HepG2 (cell line): Measurements from ENCODE around the gene PPP1R9B. TPM values are rescaled to one million over a fixed set of nuclear protein-coding genes. Genes with fewer than 3 reads are reported as not detected.

Source experiments
- AGO1 ChIP-seq: fragments of 200-400 bp; formaldehyde crosslinking; IDR thresholded peaks from 2 replicates; pipeline ENCODE4 v1.6.1; 2017; ENCODE audit warnings: mild to moderate bottlenecking, low read depth, low read length, moderate library complexity; ENCODE audit not compliant: poor library complexity, severe bottlenecking
- ARNT2 ChIP-seq: sonication (generic); formaldehyde crosslinking; IDR thresholded peaks from 2 replicates; pipeline ENCODE4 v1.8.0; 2022; ENCODE audit warnings: mild to moderate bottlenecking, low read depth, missing genetic modification reagents, moderate library complexity
- GABPB1 ChIP-seq: IDR thresholded peaks from 2 replicates; pipeline ENCODE4 v1.6.1; 2016; ENCODE audit warnings: mild to moderate bottlenecking, missing genetic modification reagents, moderate library complexity, missing compliant biosample characterization
- MYC ChIP-seq: sonication (generic); formaldehyde crosslinking; IDR thresholded peaks from 2 replicates; pipeline ENCODE4 v1.9.0; 2021; ENCODE audit warnings: missing genetic modification reagents, borderline replicate concordance
- MYNN ChIP-seq: sonication (generic); formaldehyde crosslinking; IDR thresholded peaks from 2 replicates; pipeline ENCODE4 v1.4.0; 2020; ENCODE audit warnings: mild to moderate bottlenecking, low read depth, missing genetic modification reagents
- STAT5B ChIP-seq: sonication (generic); formaldehyde crosslinking; IDR thresholded peaks from 2 replicates; pipeline ENCODE4 v1.4.0; 2020; ENCODE audit warnings: missing genetic modification reagents
- ZFP62 ChIP-seq: sonication (generic); formaldehyde crosslinking; IDR thresholded peaks from 2 replicates; pipeline ENCODE4 v1.4.0; 2020; ENCODE audit warnings: missing genetic modification reagents
- ZNF777 ChIP-seq: sonication (generic); formaldehyde crosslinking; IDR thresholded peaks from 2 replicates; pipeline ENCODE4 v1.4.0; 2020; ENCODE audit warnings: missing genetic modification reagents
- ZZZ3 ChIP-seq: sonication (generic); formaldehyde crosslinking; IDR thresholded peaks from 2 replicates; pipeline ENCODE4 v1.4.0; 2020; ENCODE audit warnings: missing genetic modification reagents, mild to moderate bottlenecking, borderline replicate concordance
- polyA plus RNA-seq, 8 experiments: library from polyadenylated mRNA; depleted of rRNA in 3 of 8; stranded (reverse) in 7 of 8; unstranded in 1 of 8; fragments of >200 nt; fragmentation: Illumina TruSeq in 4 of 8; extraction: Trizol in 4 of 8; gene quantifications; 2 replicates each; pipeline versions ENCODE4 v1.2.1 to v1.2.3, GENCODE V29; 2011 to 2016; ENCODE audit warnings: low read depth in 4 of 8, missing spikeins in 1 of 8, mixed read lengths in 1 of 8; ENCODE audit not compliant: insufficient read depth in 1 of 8
- total RNA-seq, 5 experiments: library from RNA; depleted of rRNA; stranded (reverse); fragments of >200 nt; fragmentation: Illumina TruSeq; extraction: Trizol; gene quantifications; 2 replicates each; pipeline ENCODE4 v1.2.3, GENCODE V29; 2016; ENCODE audit warnings: low read depth in 1 of 5
- TF ChIP-seq, protein P1 (sequence below): sonication (generic); formaldehyde crosslinking; IDR thresholded peaks from 2 replicates; pipeline ENCODE4 v1.4.0; 2020; ENCODE audit warnings: missing genetic modification reagents, mild to moderate bottlenecking, borderline replicate concordance
- TF ChIP-seq, protein P2 (sequence below): sonication (generic); IDR thresholded peaks from 2 replicates; pipeline ENCODE4 v1.6.1; 2016; ENCODE audit warnings: low read depth, borderline replicate concordance
- TF ChIP-seq, protein P3 (sequence below): IDR thresholded peaks from 2 replicates; pipeline ENCODE4 v1.6.1; 2012; ENCODE audit warnings: inconsistent platforms
- TF ChIP-seq, protein P4 (sequence below): sonication (generic); formaldehyde crosslinking; IDR thresholded peaks from 2 replicates; pipeline ENCODE4 v1.5.0; 2020; ENCODE audit warnings: mild to moderate bottlenecking, missing genetic modification reagents
- TF ChIP-seq, protein P5 (sequence below), 2 experiments: sonication (generic) in 1 of 2; formaldehyde crosslinking in 1 of 2; IDR thresholded peaks; 2 replicates each; pipeline versions ENCODE4 v1.4.0 to v1.6.1; 2018 to 2020; ENCODE audit warnings: missing genetic modification reagents in 2 of 2, borderline replicate concordance in 1 of 2, low read depth in 1 of 2, mild to moderate bottlenecking in 1 of 2, missing biosample characterization in 1 of 2
- TF ChIP-seq, protein P6 (sequence below): sonication (generic); formaldehyde crosslinking; IDR thresholded peaks from 2 replicates; pipeline ENCODE4; 2020; ENCODE audit warnings: missing genetic modification reagents, mild to moderate bottlenecking, borderline replicate concordance

The PPP1R9B gene
- total and polyA plus RNA-seq, 2 of the 13 experiments (the other 11 are each of a cell fraction or from before 2014, with no cell fraction given), result 9.4 to 15.8 TPM

DNA sequence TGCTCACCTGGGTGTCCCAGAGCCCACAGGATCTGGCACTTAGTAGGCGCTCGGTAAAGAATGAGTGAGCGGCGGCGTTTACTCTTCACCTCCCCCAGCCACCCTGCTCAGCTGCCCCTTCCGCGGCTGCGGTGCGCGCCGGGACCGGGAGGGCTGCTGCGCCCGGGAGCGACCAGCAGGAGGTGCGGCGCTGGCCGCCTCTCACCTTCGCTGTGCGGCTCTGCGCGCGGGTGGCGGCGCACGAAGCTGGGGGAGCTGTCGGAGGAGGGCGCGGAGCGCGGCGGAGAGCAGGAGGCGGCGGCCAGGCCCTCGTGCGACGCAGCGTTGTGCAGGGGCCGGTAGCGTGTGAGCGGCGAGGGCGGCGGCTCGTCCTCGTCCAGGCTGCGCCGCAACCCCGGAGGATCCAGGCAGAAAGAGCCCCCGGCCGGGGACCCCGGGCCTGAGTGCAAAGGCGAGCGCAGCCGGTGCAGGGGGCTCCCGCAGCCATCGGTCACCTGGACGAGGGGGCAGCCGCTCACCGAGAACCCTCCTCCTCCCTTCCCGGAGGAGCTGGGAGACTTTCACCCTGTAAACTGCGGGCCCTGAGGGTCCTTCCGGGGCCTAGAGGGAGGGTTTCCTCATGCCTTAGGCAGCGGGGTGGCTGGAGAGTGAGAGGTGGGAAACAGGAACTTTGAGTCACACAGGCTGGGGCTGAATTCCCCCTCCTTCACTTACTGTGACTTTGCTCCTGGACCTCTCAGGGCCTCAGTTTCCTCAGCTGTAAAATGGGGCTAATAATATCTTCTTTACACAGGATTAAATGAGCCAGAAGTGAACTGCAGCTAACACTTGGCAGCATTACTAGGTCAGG, 33.0 kb downstream of the PPP1R9B start (continued):
- TF ChIP-seq, protein P1, sequence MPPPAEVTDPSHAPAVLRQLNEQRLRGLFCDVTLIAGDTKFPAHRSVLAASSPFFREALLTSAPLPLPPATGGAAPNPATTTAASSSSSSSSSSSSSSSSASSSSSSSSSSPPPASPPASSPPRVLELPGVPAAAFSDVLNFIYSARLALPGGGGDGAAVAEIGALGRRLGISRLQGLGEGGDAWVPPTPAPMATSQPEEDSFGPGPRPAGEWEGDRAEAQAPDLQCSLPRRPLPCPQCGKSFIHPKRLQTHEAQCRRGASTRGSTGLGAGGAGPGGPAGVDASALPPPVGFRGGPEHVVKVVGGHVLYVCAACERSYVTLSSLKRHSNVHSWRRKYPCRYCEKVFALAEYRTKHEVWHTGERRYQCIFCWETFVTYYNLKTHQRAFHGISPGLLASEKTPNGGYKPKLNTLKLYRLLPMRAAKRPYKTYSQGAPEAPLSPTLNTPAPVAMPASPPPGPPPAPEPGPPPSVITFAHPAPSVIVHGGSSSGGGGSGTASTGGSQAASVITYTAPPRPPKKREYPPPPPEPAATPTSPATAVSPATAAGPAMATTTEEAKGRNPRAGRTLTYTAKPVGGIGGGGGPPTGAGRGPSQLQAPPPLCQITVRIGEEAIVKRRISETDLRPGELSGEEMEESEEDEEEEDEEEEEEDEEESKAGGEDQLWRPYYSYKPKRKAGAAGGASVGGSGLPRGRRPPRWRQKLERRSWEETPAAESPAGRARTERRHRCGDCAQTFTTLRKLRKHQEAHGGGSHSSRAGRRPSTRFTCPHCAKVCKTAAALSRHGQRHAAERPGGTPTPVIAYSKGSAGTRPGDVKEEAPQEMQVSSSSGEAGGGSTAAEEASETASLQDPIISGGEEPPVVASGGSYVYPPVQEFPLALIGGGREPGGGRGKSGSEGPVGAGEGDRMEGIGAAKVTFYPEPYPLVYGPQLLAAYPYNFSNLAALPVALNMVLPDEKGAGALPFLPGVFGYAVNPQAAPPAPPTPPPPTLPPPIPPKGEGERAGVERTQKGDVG, result no peak; the same call in 1 of the 2 replicates
- TF ChIP-seq ZZZ3 (CRISPR knock-in tag) (no peak), ZFP62 (CRISPR knock-in tag) (no peak), ARNT2 (CRISPR knock-in tag) (peak; percentile 21; the same call in 1 of the 2 replicates), STAT5B (no peak), MYNN (CRISPR knock-in tag) (no peak), GABPB1 (CRISPR knock-in tag) (peak; percentile 55; the same call in 1 of the 2 replicates), ZNF777 (peak; percentile 39; the same call in 1 of the 2 replicates), MYC (CRISPR knock-in tag) (peak; percentile 62; the same call in 1 of the 2 replicates), AGO1 (no peak)
- TF ChIP-seq, protein P2, sequence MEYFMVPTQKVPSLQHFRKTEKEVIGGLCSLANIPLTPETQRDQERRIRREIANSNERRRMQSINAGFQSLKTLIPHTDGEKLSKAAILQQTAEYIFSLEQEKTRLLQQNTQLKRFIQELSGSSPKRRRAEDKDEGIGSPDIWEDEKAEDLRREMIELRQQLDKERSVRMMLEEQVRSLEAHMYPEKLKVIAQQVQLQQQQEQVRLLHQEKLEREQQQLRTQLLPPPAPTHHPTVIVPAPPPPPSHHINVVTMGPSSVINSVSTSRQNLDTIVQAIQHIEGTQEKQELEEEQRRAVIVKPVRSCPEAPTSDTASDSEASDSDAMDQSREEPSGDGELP, result peak; percentile 32; the same call in 1 of the 2 replicates
- TF ChIP-seq, protein P3, sequence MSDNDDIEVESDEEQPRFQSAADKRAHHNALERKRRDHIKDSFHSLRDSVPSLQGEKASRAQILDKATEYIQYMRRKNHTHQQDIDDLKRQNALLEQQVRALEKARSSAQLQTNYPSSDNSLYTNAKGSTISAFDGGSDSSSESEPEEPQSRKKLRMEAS, result peak; percentile 87
- TF ChIP-seq, protein P4, sequence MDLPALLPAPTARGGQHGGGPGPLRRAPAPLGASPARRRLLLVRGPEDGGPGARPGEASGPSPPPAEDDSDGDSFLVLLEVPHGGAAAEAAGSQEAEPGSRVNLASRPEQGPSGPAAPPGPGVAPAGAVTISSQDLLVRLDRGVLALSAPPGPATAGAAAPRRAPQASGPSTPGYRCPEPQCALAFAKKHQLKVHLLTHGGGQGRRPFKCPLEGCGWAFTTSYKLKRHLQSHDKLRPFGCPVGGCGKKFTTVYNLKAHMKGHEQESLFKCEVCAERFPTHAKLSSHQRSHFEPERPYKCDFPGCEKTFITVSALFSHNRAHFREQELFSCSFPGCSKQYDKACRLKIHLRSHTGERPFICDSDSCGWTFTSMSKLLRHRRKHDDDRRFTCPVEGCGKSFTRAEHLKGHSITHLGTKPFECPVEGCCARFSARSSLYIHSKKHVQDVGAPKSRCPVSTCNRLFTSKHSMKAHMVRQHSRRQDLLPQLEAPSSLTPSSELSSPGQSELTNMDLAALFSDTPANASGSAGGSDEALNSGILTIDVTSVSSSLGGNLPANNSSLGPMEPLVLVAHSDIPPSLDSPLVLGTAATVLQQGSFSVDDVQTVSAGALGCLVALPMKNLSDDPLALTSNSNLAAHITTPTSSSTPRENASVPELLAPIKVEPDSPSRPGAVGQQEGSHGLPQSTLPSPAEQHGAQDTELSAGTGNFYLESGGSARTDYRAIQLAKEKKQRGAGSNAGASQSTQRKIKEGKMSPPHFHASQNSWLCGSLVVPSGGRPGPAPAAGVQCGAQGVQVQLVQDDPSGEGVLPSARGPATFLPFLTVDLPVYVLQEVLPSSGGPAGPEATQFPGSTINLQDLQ (CRISPR knock-in tag), result no peak
- TF ChIP-seq, protein P5, sequence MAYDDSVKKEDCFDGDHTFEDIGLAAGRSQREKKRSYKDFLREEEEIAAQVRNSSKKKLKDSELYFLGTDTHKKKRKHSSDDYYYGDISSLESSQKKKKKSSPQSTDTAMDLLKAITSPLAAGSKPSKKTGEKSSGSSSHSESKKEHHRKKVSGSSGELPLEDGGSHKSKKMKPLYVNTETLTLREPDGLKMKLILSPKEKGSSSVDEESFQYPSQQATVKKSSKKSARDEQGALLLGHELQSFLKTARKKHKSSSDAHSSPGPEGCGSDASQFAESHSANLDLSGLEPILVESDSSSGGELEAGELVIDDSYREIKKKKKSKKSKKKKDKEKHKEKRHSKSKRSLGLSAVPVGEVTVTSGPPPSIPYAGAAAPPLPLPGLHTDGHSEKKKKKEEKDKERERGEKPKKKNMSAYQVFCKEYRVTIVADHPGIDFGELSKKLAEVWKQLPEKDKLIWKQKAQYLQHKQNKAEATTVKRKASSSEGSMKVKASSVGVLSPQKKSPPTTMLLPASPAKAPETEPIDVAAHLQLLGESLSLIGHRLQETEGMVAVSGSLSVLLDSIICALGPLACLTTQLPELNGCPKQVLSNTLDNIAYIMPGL (CRISPR knock-in tag; IDR thresholded peaks at IDR 0.05; ENCODE audit: borderline replicate concordance in 1 of 2, low read depth in 1 of 2), result peak; percentile 82 to 83; a peak in 3 of 4 replicates
- TF ChIP-seq, protein P6, sequence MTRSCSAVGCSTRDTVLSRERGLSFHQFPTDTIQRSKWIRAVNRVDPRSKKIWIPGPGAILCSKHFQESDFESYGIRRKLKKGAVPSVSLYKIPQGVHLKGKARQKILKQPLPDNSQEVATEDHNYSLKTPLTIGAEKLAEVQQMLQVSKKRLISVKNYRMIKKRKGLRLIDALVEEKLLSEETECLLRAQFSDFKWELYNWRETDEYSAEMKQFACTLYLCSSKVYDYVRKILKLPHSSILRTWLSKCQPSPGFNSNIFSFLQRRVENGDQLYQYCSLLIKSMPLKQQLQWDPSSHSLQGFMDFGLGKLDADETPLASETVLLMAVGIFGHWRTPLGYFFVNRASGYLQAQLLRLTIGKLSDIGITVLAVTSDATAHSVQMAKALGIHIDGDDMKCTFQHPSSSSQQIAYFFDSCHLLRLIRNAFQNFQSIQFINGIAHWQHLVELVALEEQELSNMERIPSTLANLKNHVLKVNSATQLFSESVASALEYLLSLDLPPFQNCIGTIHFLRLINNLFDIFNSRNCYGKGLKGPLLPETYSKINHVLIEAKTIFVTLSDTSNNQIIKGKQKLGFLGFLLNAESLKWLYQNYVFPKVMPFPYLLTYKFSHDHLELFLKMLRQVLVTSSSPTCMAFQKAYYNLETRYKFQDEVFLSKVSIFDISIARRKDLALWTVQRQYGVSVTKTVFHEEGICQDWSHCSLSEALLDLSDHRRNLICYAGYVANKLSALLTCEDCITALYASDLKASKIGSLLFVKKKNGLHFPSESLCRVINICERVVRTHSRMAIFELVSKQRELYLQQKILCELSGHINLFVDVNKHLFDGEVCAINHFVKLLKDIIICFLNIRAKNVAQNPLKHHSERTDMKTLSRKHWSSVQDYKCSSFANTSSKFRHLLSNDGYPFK (CRISPR knock-in tag), result no peak
